HG03469 (cell line): ENCODE measurements around the gene ACSL5.
A peak's percentile ranks its signal among the peaks of the same experiment; 100 is the strongest.
"Not testable (repeated sequence)": the region's sequence is repeated elsewhere in the genome, so short reads cannot be mapped to it uniquely, and the experiment has no call there.

Experiments
- ATAC-seq: cut with Tn5 transposase; IDR thresholded peaks from one replicate; pipeline ENCODE4 v1.9.1; 2021; ENCODE audit warnings: mild to moderate bottlenecking, moderate library complexity, moderate number of reproducible peaks; ENCODE audit not compliant: unreplicated experiment

The ACSL5 gene

GRCh38 chr10:112402917-112403316 is 29.0 kb downstream of the ACSL5 start:
- no peak for ATAC-seq

- no peak for ATAC-seq
Measured at GRCh38 chr10:112404617-112405016, 30.7 kb downstream of the ACSL5 start.

GRCh38 chr10:112406806-112407205 is 32.9 kb downstream of the ACSL5 start:
- not testable (repeated sequence) for ATAC-seq

GRCh38 chr10:112407696-112408095 is 33.8 kb downstream of the ACSL5 start:
- ATAC-seq, result no peak

GRCh38 chr10:112409299-112409698 is 35.4 kb downstream of the ACSL5 start:
- no peak for ATAC-seq

GRCh38 chr10:112409755-112410154 is 35.8 kb downstream of the ACSL5 start:
- ATAC-seq, result no peak

GRCh38 chr10:112412696-112413095 is 38.8 kb downstream of the ACSL5 start:
- ATAC-seq, result no peak

- ATAC-seq, result no peak
Measured at GRCh38 chr10:112421731-112422130, 47.8 kb downstream of the ACSL5 start.

GRCh38 chr10:112424651-112425050 is 50.7 kb downstream of the ACSL5 start:
- no peak for ATAC-seq

- no peak for ATAC-seq
Measured at GRCh38 chr10:112426111-112426510, 52.2 kb downstream of the ACSL5 start.

- no peak for ATAC-seq
Measured at GRCh38 chr10:112429147-112429546, 55.2 kb downstream of the ACSL5 start.

GRCh38 chr10:112429654-112430230 is 55.8 kb downstream of the ACSL5 start:
- ATAC-seq, result no peak

GRCh38 chr10:112433136-112433535 is 59.2 kb downstream of the ACSL5 start:
- ATAC-seq, result no peak

GRCh38 chr10:112434988-112435619 is 61.2 kb downstream of the ACSL5 start:
- no peak for ATAC-seq

- no peak for ATAC-seq
Measured at GRCh38 chr10:112438356-112438755, 64.4 kb downstream of the ACSL5 start.

- ATAC-seq, result no peak
Measured at GRCh38 chr10:112441520-112441919, 67.6 kb downstream of the ACSL5 start.

GRCh38 chr10:112442063-112442462 is 68.1 kb downstream of the ACSL5 start:
- ATAC-seq, result no peak

- no peak for ATAC-seq
Measured at GRCh38 chr10:112446055-112446854, 72.3 kb downstream of the ACSL5 start.

- peak; percentile 88 for ATAC-seq
Measured at GRCh38 chr10:112446855-112447619, 73.1 kb downstream of the ACSL5 start, which contains the start of the genes VTI1A and ZDHHC6. Gene VTI1A (plus strand): TSS chr10:112447215. CDS start chr10:112447374, 159 bp downstream. Gene ZDHHC6 (minus strand): TSS chr10:112446914. CDS start chr10:112445436, 1,478 bp downstream.

GRCh38 chr10:112447620-112447928 is 73.7 kb downstream of the ACSL5 start:
- no peak for ATAC-seq

GRCh38 chr10:112448888-112449287 is 75.0 kb downstream of the ACSL5 start:
- no peak for ATAC-seq
